HG02571 (cell line): Measurements from ENCODE around the gene MS4A18.
"Not testable (repeated sequence)": the region's sequence is repeated elsewhere in the genome, so short reads cannot be mapped to it uniquely, and the experiment has no call there.

Experiments
- ATAC-seq: cut with Tn5 transposase; IDR thresholded peaks from one replicate; pipeline ENCODE4 v1.9.1; 2021; ENCODE audit warnings: mild to moderate bottlenecking, moderate library complexity; ENCODE audit not compliant: unreplicated experiment

Gene MS4A18

GRCh38 chr11:60734279-60734678 is 9.8 kb downstream of the MS4A18 start:
- ATAC-seq: no peak

GRCh38 chr11:60739114-60739513 is 14.6 kb downstream of the MS4A18 start:
- ATAC-seq: no peak

GRCh38 chr11:60740573-60740972 is 16.1 kb downstream of the MS4A18 start:
- ATAC-seq: no peak

GRCh38 chr11:60741421-60741820 is 16.9 kb downstream of the MS4A18 start:
- ATAC-seq: no peak

GRCh38 chr11:60743058-60743457 is 18.5 kb downstream of the MS4A18 start:
- ATAC-seq: no peak

- ATAC-seq: no peak
Measured at GRCh38 chr11:60744114-60744513, 19.6 kb downstream of the MS4A18 start.

- no peak for ATAC-seq
Measured at GRCh38 chr11:60747359-60747873, 22.9 kb downstream of the MS4A18 start.

- ATAC-seq: no peak
Measured at GRCh38 chr11:60748225-60748624, 23.7 kb downstream of the MS4A18 start.

- ATAC-seq: no peak
Measured at GRCh38 chr11:60748821-60749220, 24.3 kb downstream of the MS4A18 start.

- ATAC-seq: no peak
Measured at GRCh38 chr11:60750911-60751310, 26.4 kb downstream of the MS4A18 start.

- no peak for ATAC-seq
Measured at GRCh38 chr11:60753309-60753708, 28.8 kb downstream of the MS4A18 start.

GRCh38 chr11:60754887-60755286 is 30.4 kb downstream of the MS4A18 start:
- ATAC-seq: no peak

GRCh38 chr11:60756307-60757032 is 31.9 kb downstream of the MS4A18 start, which contains the start of gene MS4A15:
Gene MS4A15 (plus strand): TSS chr11:60756867. CDS start chr11:60763734, 6,867 bp downstream.
- ATAC-seq: no peak

- no peak for ATAC-seq
Measured at GRCh38 chr11:60757231-60757800, 32.8 kb downstream of the MS4A18 start.

GRCh38 chr11:60758671-60759070 is 34.2 kb downstream of the MS4A18 start:
- not testable (repeated sequence) for ATAC-seq

- not testable (repeated sequence) for ATAC-seq
Measured at GRCh38 chr11:60759438-60760225, 35.1 kb downstream of the MS4A18 start.

GRCh38 chr11:60761436-60762190 is 37.1 kb downstream of the MS4A18 start:
- no peak for ATAC-seq

- ATAC-seq: peak; percentile 58
Measured at GRCh38 chr11:60762851-60763691, 38.6 kb downstream of the MS4A18 start.

- no peak for ATAC-seq
Measured at GRCh38 chr11:60763692-60764369, 39.3 kb downstream of the MS4A18 start.
